NT2/D1 (cell line): ENCODE results near the gene PTPN22.
A peak's percentile ranks its signal among the peaks of the same experiment; 100 is the strongest.

Experiments
- DNase-seq: peaks from one replicate; pipeline ENCODE4 v3.0.0-alpha.2; 2011; ENCODE audit warnings: low read depth, low spot score
- H3K27me3 ChIP-seq: 2 replicates; pipeline ENCODE4 v1.6.0; 2011; ENCODE audit warnings: mild to moderate bottlenecking; ENCODE audit not compliant: insufficient read length, insufficient read depth
- H3K36me3 ChIP-seq: 2 replicates; pipeline ENCODE4 v1.6.1; 2011; ENCODE audit warnings: mild to moderate bottlenecking, low read length, mixed read lengths; ENCODE audit not compliant: insufficient read depth, insufficient read length
- H3K4me1 ChIP-seq: 2 replicates; pipeline ENCODE4 v1.5.1; 2011; ENCODE audit not compliant: insufficient read depth, insufficient read length
- H3K4me3 ChIP-seq: 2 replicates; pipeline ENCODE4 v1.5.1; 2011; ENCODE audit warnings: low read depth; ENCODE audit not compliant: insufficient read length
- H3K9ac ChIP-seq: 2 replicates; pipeline ENCODE4 v1.6.0; 2011; ENCODE audit warnings: low read depth; ENCODE audit not compliant: insufficient read length
- H3K9me3 ChIP-seq: 2 replicates; pipeline ENCODE4 v1.5.1; 2011; ENCODE audit warnings: mild to moderate bottlenecking, low read length; ENCODE audit not compliant: insufficient read depth
- SUZ12 ChIP-seq: IDR thresholded peaks from 2 replicates; pipeline ENCODE4 v1.6.1; 2011; ENCODE audit not compliant: insufficient read length, insufficient read depth; ENCODE audit errors: extremely low read depth
- YY1 ChIP-seq: IDR thresholded peaks from 2 replicates; pipeline ENCODE4 v1.6.1; 2011; ENCODE audit not compliant: insufficient read length, insufficient read depth
- ZNF274 ChIP-seq: IDR thresholded peaks from 2 replicates; pipeline ENCODE4 v1.6.1; 2011; ENCODE audit warnings: mild to moderate bottlenecking, low read depth, low read length

Gene PTPN22

DNA sequence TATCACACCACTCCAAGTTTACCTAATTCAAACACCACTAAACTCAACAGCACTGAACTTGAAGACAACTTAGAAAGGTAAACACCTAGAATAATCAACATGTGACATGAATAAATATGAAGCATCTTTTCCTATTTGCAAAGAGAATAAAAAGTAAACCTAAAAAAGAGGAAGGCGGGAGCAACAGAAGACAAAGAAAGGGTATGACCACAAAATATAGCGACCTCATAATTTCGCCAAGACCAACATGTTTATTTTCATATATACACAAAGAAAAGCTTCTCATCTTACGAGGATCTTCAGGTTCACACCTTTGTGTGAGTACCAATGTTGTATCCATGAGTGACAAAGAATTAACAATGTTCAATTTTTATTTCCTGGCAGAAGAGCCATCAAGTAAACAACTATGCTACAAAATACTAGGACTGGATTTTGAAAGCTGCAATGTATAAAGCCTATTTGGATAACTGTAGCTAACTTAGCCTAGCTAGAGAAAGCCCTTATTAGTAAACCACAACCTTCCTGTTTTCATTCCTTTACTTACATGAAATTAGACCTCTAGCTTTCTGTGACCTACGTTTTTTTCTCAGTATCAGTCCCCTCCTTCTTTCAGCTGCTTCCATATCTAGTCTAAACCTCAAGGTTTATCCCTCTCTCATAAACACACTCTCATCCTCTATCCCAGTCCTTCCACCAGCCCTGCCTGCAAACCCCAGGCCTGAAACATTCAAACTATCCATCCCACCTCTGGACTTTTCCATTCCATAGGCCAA, 91.0 kb downstream of the PTPN22 start:
- H3K9me3 ChIP-seq: no peaks in the 10 kb centered on the region
- no peaks in the 10 kb centered on the region for H3K27me3 ChIP-seq
- H3K4me3 ChIP-seq: no peak overlapping the region
- no peak for DNase-seq
- H3K36me3 ChIP-seq: peaks cover 24% of the 10 kb centered on the region
- no peaks in the 10 kb centered on the region for H3K4me1 ChIP-seq
- no peak for TF ChIP-seq SUZ12
- TF ChIP-seq YY1: no peak
- TF ChIP-seq ZNF274: no peak
- H3K9ac ChIP-seq: no peak overlapping the region

DNA sequence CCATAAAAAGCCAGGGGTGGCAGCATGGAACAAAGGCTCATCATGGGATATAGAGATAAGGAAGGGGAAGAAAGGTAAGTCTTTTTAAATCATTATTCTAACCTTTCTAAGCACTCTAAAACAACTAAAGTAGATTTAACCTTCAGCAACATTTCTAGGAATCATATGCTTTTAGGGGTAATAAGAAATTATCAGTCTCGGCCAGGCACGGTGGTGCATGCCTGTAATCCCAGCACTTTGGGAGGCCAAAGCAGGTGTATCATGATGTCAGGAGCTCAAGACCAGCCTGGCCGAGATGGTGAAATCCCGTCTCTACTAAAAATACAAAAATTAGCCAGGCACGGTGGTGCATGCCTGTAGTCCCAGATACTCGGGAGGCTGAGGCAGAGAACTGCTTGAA, 92.0 kb downstream of the PTPN22 start:
- Histone ChIP-seq H3K4me1 (no peaks in the 10 kb centered on the region), H3K9ac (no peak overlapping the region), H3K36me3 (peaks cover 25% of the 10 kb centered on the region), H3K9me3 (no peaks in the 10 kb centered on the region), H3K4me3 (no peak overlapping the region), H3K27me3 (no peaks in the 10 kb centered on the region)
- no peak for DNase-seq
- TF ChIP-seq SUZ12 (no peak), ZNF274 (no peak), YY1 (no peak)

DNA sequence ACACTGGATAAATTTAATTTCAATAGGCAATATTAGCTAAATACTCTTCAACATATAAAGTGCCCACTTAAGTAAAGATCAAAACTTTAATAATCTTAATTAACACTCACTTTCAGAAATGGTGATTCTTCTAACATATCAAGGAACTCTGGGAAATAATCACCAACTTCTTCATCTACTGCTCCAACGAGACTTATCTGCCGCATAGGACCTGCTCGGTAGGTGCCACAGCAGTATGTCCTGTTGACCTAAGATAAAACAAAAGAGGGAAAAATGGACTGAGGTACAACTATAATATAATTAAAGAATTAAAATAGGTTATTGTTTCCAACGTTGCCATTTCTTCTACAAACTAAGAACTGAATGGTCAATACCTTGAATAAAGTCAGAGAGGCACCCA, 94.0 kb downstream of the PTPN22 start:
- DNase-seq: no peak
- H3K36me3 ChIP-seq: peaks cover 27% of the 10 kb centered on the region

DNA sequence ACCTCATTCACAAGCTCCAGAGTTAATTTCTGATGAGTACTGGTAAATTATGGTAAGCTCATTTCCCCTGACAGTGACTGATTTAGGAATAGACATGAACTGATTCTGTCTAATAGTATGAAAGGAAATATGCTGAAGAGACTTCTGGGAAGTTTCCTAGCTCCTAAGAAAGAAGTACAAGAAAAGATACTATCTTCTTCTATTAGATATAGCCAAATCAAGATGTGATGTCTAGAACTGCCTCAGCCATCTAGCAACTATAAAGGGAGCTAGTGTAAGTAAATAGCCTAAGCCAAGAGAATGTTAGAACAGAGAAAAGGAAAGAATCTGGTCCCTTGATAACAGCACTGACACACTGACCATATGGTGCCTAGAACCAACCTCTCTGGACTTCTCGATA, 101.5 kb downstream of the PTPN22 start:
- H3K36me3 ChIP-seq: peaks cover 38% of the 10 kb centered on the region
- no peak overlapping the region for H3K9ac ChIP-seq
- TF ChIP-seq ZNF274 (no peak), SUZ12 (no peak), YY1 (no peak)
- no peaks in the 10 kb centered on the region for H3K4me1 ChIP-seq
- H3K27me3 ChIP-seq: no peaks in the 10 kb centered on the region
- peaks cover 11% of the 10 kb centered on the region; the same call in 1 of the 2 replicates for H3K9me3 ChIP-seq
- no peak for DNase-seq
- no peak overlapping the region for H3K4me3 ChIP-seq

More for the DNA sequence above, 94.0 kb downstream of the PTPN22 start:
- no peaks in the 10 kb centered on the region for H3K27me3 ChIP-seq
- no peaks in the 10 kb centered on the region for H3K4me1 ChIP-seq
- no peak overlapping the region for H3K4me3 ChIP-seq
- H3K9me3 ChIP-seq: no peaks in the 10 kb centered on the region
- H3K9ac ChIP-seq: no peak overlapping the region
- TF ChIP-seq SUZ12 (no peak), YY1 (no peak)

DNA sequence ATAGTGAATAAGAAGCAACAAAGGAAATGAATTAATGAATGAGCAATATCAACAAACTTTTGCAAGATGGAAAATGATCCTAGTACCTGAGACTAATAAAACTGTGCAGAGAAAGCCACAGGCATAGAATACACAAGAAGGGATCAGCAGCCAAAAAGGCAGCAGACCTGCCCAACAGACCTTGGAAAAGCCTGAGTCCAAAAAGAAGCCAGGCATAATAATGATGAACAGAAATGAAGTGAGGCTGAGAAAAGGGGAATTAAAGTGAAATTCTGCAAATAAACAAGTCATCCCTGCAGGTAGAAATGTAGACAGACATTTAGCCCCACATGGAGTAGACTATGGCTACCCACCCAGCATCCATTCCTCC, 101.9 kb downstream of the PTPN22 start:
- Histone ChIP-seq H3K4me1 (no peaks in the 10 kb centered on the region), H3K4me3 (no peak overlapping the region), H3K27me3 (no peaks in the 10 kb centered on the region), H3K9ac (no peak overlapping the region), H3K36me3 (peaks cover 36% of the 10 kb centered on the region), H3K9me3 (peaks cover 11% of the 10 kb centered on the region; the same call in 1 of the 2 replicates)
- TF ChIP-seq ZNF274: no peak
- no peak for TF ChIP-seq YY1
- no peak for TF ChIP-seq SUZ12
- no peak for DNase-seq

DNA sequence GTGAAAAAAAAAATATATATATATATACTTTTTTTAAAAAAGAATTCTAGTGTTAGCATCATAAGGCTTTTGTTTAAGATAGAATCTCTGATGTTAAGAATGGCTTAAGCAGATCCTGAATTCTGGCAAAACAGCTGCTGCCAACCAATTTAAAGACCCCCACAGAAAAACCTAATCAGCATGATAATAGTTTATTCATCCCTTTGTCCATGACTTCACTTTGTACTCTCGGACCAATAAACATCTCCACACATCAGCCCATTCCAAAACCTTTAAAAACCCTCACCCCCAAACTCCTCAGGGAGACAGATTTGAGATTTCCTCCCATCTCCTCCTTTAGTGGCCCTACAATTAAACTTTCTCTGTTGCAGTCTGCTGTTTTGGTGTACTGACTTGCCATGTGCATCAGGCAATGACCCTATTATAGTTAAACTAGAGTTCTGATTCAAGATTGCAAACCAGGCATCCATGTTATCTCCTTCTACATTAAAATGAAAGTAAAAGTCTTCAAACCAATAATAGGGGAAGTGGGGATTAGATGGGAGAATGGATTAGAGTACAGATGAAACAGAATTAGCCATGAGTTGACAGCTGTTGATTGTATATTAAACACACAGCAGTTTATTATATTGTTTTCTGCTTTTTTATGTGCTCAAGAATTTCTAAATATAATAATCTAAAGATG, 102.5 kb downstream of the PTPN22 start:
- TF ChIP-seq YY1: no peak
- TF ChIP-seq SUZ12: no peak
- no peak for TF ChIP-seq ZNF274
- Histone ChIP-seq H3K4me3 (no peak overlapping the region), H3K36me3 (peaks cover 33% of the 10 kb centered on the region), H3K9ac (no peak overlapping the region), H3K9me3 (peaks cover 11% of the 10 kb centered on the region; the same call in 1 of the 2 replicates), H3K27me3 (no peaks in the 10 kb centered on the region), H3K4me1 (no peaks in the 10 kb centered on the region)
- peak; percentile 28 for DNase-seq

DNA sequence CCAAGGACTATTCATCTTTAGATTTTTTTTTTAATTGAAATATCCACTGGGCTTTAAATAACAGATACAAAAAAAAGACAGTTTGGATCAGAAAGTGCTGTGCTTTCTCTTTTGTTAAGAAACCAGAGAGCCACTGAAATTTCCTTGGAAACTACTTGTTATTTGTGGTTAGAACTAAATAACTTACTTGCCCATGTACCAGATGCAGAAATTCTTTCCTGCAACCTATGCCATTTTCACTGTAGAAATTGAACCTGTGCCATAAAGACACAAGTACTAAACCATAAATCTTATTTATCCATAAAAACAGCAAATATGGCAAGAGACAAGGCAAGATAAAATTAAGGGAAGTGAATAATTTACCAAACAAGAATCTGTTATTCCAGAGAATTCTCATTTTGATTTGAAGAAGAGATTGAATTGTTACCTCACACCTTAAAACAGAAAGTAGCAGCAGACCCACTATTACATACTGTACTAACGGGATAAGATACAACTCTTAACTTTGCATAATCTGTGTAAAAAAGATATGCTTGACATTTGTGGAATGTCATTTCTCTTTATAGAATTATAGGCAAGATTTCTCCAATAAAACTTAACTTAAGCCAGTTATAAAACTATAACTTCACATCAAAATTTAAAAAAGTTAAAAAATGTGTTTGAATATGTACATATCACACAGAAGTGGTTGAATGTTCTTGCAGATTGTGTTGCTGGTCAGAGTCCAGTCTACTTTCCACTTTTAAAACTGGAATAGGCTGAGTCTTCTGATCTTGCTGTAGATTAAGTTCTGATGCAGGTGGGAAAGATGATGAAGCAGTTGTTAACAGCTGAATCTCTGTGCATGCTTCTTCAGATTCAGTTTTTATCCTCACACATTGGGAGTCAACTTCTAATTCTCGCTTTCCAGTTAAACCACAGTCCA, 105.9 kb downstream of the PTPN22 start:
- no peaks in the 10 kb centered on the region for H3K4me1 ChIP-seq
- no peak for TF ChIP-seq YY1
- no peak for TF ChIP-seq ZNF274
- TF ChIP-seq SUZ12: no peak
- no peak overlapping the region for H3K4me3 ChIP-seq
- no peak overlapping the region for H3K9ac ChIP-seq
- peaks cover 11% of the 10 kb centered on the region; the same call in 1 of the 2 replicates for H3K9me3 ChIP-seq
- peaks cover 33% of the 10 kb centered on the region for H3K36me3 ChIP-seq
- H3K27me3 ChIP-seq: no peaks in the 10 kb centered on the region
- no peak for DNase-seq
